Glomerular endothelial cell (primary cell): ENCODE results near the gene LYST. TPM values are rescaled to one million over a fixed set of nuclear protein-coding genes. Genes with fewer than 3 reads are reported as not detected.
"Not testable (repeated sequence)": the region's sequence is repeated elsewhere in the genome, so short reads cannot be mapped to it uniquely, and the experiment has no call there.

ENCODE experiments used
- DNase-seq: peaks from one replicate; pipeline ENCODE4 v3.0.0-alpha.2; 2011; ENCODE audit warnings: low read depth, low spot score; ENCODE audit errors: extremely low read depth
- total RNA-seq: library from RNA; depleted of rRNA; stranded (reverse); fragments of >200 nt; gene quantifications from 2 replicates; pipeline ENCODE4 v1.2.3, GENCODE V29; 2015

The LYST gene
- total RNA-seq, 1 donor from 2014 or later = 17.0 TPM

DNA sequence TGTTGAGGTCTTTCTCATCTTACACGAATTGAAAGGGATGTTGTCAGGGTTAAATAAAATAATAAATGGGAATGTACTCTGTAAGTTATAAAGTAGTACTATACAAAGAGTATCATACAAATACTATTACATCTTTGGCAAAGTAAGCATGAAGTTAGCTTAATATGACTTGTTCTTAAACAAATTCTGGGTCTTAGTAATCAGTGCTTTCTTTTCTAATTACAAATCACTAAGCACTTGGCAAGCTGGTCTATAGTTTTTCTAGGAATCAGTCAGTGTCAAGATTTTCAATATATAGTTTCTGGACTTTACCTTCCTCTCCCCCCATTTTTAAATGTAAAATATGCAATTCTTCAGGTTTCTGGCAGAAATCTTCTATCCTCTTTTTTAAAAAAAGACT, 6.9 kb downstream of the LYST start:
- DNase-seq = no peak

- DNase-seq = no peak
Observed at GRCh38 chr1:235858766-235859165, 7.9 kb downstream of the LYST start.

DNA sequence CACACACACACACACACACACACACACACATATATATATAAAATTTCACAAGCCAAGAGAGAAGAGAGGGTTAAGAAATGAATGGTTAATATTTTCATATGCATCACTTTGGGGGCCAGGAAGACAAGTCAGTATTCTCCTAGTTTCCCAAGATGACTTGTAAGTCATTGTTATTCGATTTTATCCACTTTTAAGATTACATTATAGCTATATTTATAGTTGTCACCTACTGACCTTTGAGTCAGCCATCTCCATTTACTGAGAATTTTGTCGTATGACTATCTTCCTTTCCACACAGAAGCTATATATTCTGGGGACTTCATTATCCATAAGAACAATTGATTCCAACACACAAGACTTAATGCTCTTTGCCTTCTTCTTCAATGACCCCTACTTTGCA, 8.9 kb downstream of the LYST start:
- no peak for DNase-seq

- no peak for DNase-seq
Observed at GRCh38 chr1:235855811-235856429, 10.8 kb downstream of the LYST start.

DNA sequence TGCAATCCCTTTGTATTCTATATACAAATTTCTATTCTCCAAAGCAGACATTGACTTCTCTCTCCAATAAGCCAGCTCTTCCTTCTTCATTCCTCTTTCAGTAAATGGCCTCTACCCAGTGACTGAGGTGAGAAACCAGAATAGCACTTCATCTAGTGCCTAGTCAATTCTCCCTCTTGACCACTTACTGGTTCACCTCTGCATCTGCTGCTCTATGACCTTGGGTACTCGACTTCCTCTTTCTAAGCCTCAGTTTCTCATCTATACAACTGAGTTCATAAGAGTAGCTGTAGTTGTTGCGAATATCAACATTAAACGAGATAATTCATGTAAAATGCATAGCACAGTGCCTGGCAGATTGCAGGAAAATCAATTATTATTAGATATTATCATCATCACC, 12.4 kb downstream of the LYST start:
- DNase-seq = no peak

DNA sequence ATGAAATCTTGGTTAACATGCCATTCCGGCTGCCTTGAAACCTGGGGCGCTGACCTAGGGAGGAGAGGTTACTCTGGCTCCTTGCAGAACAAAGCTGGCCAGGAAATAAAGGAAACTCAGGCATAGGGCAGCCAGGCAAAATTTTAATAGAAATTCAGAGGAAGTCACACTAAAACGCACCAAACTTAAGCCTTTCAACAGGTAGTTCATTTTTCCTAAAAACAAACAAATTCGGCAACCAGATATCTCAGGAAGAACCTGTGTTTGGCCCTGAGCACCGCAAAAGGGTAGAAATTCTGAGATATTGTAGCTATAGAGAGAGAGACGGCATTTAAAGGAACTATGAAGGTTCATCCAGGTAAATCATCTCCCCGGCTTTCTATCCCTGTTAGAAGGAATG, 13.1 kb downstream of the LYST start:
- DNase-seq = no peak

- DNase-seq = no peak
Observed at GRCh38 chr1:235852887-235853286, 13.8 kb downstream of the LYST start.

GRCh38 chr1:235851939-235852338, 14.8 kb downstream of the LYST start:
- DNase-seq = no peak

GRCh38 chr1:235848251-235848650, 18.5 kb downstream of the LYST start:
- DNase-seq = not testable (repeated sequence)

DNA sequence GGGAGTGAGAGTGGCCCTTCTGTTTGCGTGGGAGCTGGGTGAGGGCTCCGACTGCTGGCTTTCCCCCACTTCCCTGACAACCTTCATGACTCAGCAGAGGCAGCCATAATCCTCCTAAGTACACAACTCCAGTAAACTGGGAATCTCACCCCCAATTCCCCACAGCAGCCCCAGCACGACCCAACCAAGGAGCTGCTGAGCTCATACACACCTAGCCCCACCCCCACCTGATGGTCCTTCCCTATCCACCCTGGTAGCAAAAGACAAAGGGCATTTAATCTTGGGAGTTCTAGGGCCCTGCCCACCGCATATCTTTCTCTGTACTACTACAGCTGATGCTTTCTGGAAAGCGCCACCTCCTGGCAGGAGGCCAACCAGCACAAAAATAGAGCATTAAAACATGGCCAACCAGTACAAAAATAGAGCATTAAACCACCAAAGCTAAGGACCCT, 21.0 kb downstream of the LYST start:
- not testable (repeated sequence) for DNase-seq

GRCh38 chr1:235844776-235845175, 21.9 kb downstream of the LYST start:
- no peak for DNase-seq

DNA sequence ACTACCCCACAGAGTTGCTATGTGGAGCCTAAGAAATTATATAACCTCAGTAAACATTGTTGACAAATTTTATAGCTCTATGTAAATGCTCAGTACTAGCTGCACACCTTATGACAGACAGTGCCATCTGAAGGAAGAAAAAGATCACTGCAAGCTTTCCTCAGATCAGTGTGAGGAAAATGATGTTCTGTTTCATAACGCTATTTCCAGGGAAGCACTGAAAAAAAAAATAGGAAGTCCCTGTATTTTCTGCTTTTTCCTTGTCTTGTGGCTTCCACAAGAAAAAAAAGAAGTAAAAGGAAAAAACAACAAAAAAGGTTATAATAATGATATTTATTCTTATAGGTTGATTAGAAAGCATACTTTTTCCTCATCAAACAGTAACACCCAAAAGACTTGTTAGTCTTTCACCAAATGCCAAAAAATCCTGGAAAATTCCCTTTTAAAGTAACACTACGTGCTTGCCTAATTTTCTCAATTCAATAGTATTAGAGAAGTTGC, 23.2 kb downstream of the LYST start:
- no peak for DNase-seq

GRCh38 chr1:235841938-235842545, 24.7 kb downstream of the LYST start:
- no peak for DNase-seq

GRCh38 chr1:235838021-235838420, 28.7 kb downstream of the LYST start:
- no peak for DNase-seq

GRCh38 chr1:235835226-235835625, 31.5 kb downstream of the LYST start:
- DNase-seq = no peak

DNA sequence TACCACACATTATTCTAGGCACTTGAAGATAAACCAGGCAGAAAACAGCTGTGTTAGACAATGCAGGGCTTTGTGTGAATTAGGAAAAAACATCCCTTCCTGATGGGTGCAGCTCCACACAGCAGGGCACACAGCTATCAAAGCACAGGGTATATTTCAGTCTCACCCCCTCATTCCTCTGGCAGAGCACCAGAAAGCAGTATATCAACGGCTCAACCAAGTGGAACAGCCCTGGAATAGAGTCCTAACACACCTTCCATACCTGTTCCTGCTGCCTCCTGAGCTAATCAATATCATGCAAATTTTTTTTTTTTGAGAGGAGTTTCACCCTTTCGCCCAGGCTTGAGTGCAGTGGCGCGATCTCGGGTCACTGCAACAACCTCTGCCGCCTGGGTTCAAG, 32.1 kb downstream of the LYST start:
- DNase-seq = no peak

GRCh38 chr1:235832011-235832410, 34.7 kb downstream of the LYST start:
- no peak for DNase-seq

- no peak for DNase-seq
Observed at GRCh38 chr1:235831148-235831547, 35.6 kb downstream of the LYST start.

- no peak for DNase-seq
Observed at GRCh38 chr1:235826102-235826854, 40.4 kb downstream of the LYST start.

GRCh38 chr1:235825229-235825628, 41.5 kb downstream of the LYST start:
- DNase-seq = no peak

- no peak for DNase-seq
Observed at GRCh38 chr1:235823684-235824083, 43.0 kb downstream of the LYST start.

DNA sequence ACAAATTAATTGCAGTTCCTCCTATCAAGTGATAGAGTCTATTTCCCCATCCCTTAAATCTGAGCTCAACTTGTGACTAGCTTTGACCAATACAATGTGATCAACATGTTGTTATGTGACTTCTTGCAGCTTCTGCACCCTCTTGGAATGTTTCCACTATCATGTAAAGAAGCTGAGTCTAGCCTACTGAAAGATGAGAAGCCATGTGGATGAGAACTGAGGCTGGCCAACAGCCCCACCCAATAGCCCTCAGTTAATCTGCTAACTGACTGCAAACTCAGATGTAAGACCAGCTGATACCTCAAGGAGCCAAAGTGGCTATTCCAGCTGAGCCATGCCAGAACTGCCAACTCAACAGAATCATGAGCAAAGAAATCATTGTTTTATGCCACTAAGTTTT, 44.0 kb downstream of the LYST start:
- DNase-seq = no peak
